AG04450 (cell line): Measurements from ENCODE around the gene CIT. TPM values are rescaled to one million over a fixed set of nuclear protein-coding genes. Genes with fewer than 3 reads are reported as not detected.

Source experiments
- CTCF ChIA-PET: fragments of 300-600, 350-600 bp; formaldehyde crosslinking; extraction: SDS; loops from one replicate; lab custom pipeline; 2022; ENCODE audit warnings: antibody characterized with exemption, inconsistent platforms; lab: Charles Lee
- POLR2A ChIA-PET: fragments of 350-600 bp; formaldehyde crosslinking; extraction: SDS; loops from one replicate; lab custom pipeline; 2021; ENCODE audit warnings: antibody characterized with exemption, inconsistent platforms; lab: Yijun Ruan, JAX
- DNase-seq: peaks from one replicate; pipeline ENCODE4 v3.0.0-alpha.2; 2011; ENCODE audit warnings: low read depth, low spot score
- H3K27ac ChIP-seq: one replicate; pipeline ENCODE4 v1.5.1; 2012; ENCODE audit warnings: low read depth, low read length, control low read depth
- H3K27me3 ChIP-seq: one replicate; pipeline ENCODE4 v1.6.0; 2012; ENCODE audit warnings: low read length; ENCODE audit not compliant: control insufficient read depth, insufficient read depth
- H3K4me3 ChIP-seq: 2 replicates; pipeline ENCODE4 v1.5.1; 2011; ENCODE audit warnings: mild to moderate bottlenecking, low read depth, low read length, control low read depth
- H3K9me3 ChIP-seq: 2 replicates; pipeline ENCODE4 v1.5.1; 2012; ENCODE audit warnings: low read length; ENCODE audit not compliant: control insufficient read depth, insufficient read depth
- CTCF ChIP-seq: IDR thresholded peaks from 2 replicates; pipeline ENCODE4 v1.5.1; 2011; ENCODE audit warnings: low read depth, low read length, control low read depth, inconsistent platforms
- polyA minus RNA-seq: library from RNA; depleted of rRNA, polyadenylated mRNA; stranded (reverse); fragments of >200 nt; gene quantifications from 2 replicates; pipeline ENCODE4 v1.2.3, GENCODE V29; 2011; rRNA and poly(A)+ RNA removed
- polyA plus RNA-seq: library from polyadenylated mRNA; depleted of rRNA; stranded (reverse); fragments of >200 nt; gene quantifications from 2 replicates; pipeline ENCODE4 v1.2.3, GENCODE V29; 2011; rRNA removed

The CIT gene
- polyA plus RNA-seq (6.0 and 6.3 TPM in 2 replicates), polyA minus RNA-seq (19.2 and 21.5 TPM in 2 replicates)

GRCh38 chr12:119876761-119877638 lies at the start of gene CIT:
Gene CIT, minus strand, starts transcription at chr12:119877320. Its CDS starts 1,152 bp downstream, at chr12:119876168.
- no peaks in the 10 kb centered on the region for H3K27me3 ChIP-seq
- H3K9me3 ChIP-seq = no peaks in the 10 kb centered on the region; the same call in 1 of the 2 replicates
- CTCF ChIA-PET = interaction anchor here (0.6 kb wide), 1 partner anchor 16 kb away, joined by 3 read pairs; no protein-coding TSS in a partner anchor
- peak within 1 kb of the TSS; percentile 85 for H3K4me3 ChIP-seq
- H3K27ac ChIP-seq = peak within 1 kb of the TSS; percentile 13
- TF ChIP-seq CTCF = no peak
- DNase-seq = peak; percentile 85
- POLR2A ChIA-PET = no interaction called here

GRCh38 chr12:119925269-119925668 lies 48.1 kb upstream of the CIT start:
- Histone ChIP-seq H3K4me3 (no peak overlapping the region), H3K9me3 (no peaks in the 10 kb centered on the region), H3K27ac (no peak overlapping the region), H3K27me3 (peaks cover 3% of the 10 kb centered on the region)
- ChIA-PET CTCF (no interaction called here), POLR2A (no interaction called here)
- no peak for TF ChIP-seq CTCF
- no peak for DNase-seq

- POLR2A ChIA-PET = no interaction called here
- no peak for TF ChIP-seq CTCF
- H3K27me3 ChIP-seq = no peaks in the 10 kb centered on the region
- H3K27ac ChIP-seq = no peak overlapping the region
- CTCF ChIA-PET = no interaction called here
- H3K9me3 ChIP-seq = no peaks in the 10 kb centered on the region
- H3K4me3 ChIP-seq = no peak overlapping the region
- no peak for DNase-seq
Measured at GRCh38 chr12:119920064-119920463, 42.9 kb upstream of the CIT start.

- no peak for TF ChIP-seq CTCF
- POLR2A ChIA-PET = no interaction called here
- H3K9me3 ChIP-seq = no peaks in the 10 kb centered on the region
Measured at GRCh38 chr12:119915894-119916510, 38.9 kb upstream of the CIT start.

GRCh38 chr12:119914666-119915065 lies 37.5 kb upstream of the CIT start:
- no peak for TF ChIP-seq CTCF
- no peak for DNase-seq
- no peaks in the 10 kb centered on the region for H3K27me3 ChIP-seq
- H3K9me3 ChIP-seq = no peaks in the 10 kb centered on the region
- no peak overlapping the region for H3K27ac ChIP-seq
- ChIA-PET CTCF (interaction anchor here (0.6 kb wide), 1 partner anchor 12 kb away, joined by 3 read pairs; no protein-coding TSS in a partner anchor), POLR2A (no interaction called here)
- no peak overlapping the region for H3K4me3 ChIP-seq

More at GRCh38 chr12:119915894-119916510, 38.9 kb upstream of the CIT start:
- no peak for DNase-seq
- CTCF ChIA-PET = no interaction called here
- Histone ChIP-seq H3K27ac (no peak overlapping the region), H3K4me3 (no peak overlapping the region), H3K27me3 (no peaks in the 10 kb centered on the region)
